Stimulated activated CD8-positive, alpha-beta memory T cell treated with anti-CD3 and anti-CD28 coated beads, Interleukin-15, amount 100 ng/mL, for 24 hours (primary cell): ENCODE data around the gene FOXC1.

Experiments
- DNase-seq: peaks from one replicate; pipeline ENCODE4 v3.0.0-alpha.2; 2020; ENCODE audit warnings: low read depth

FOXC1 gene

DNA sequence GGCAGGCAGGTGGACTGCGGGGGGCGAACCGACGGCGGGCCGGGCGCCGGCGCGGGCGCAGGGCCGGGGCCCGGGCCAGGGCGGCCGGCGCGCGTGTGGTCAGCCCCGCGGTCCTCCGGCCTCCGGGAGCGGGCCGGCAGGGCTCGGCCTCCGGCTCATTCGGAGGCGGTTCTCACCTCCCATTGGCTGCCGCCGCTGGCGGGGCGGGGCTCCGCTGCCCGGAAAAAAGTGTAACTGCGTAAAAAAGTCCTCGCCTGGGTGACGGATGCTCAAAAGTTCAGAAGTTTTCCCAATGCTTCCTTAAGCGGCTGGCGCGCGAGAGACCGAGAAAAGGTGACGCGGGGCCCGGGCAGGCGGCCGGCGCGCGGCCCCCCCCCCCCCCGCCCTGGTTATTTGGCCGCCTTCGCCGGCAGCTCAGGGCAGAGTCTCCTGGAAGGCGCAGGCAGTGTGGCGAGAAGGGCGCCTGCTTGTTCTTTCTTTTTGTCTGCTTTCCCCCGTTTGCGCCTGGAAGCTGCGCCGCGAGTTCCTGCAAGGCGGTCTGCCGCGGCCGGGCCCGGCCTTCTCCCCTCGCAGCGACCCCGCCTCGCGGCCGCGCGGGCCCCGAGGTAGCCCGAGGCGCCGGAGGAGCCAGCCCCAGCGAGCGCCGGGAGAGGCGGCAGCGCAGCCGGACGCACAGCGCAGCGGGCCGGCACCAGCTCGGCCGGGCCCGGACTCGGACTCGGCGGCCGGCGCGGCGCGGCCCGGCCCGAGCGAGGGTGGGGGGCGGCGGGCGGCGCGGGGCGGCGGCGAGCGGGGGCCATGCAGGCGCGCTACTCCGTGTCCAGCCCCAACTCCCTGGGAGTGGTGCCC is at the start of gene FOXC1:
FOXC1 (plus strand) TSS at position 268 of the 849 bp plus-strand sequence; CDS start at position 799, 531 bp downstream.
- DNase-seq = no peak

DNA sequence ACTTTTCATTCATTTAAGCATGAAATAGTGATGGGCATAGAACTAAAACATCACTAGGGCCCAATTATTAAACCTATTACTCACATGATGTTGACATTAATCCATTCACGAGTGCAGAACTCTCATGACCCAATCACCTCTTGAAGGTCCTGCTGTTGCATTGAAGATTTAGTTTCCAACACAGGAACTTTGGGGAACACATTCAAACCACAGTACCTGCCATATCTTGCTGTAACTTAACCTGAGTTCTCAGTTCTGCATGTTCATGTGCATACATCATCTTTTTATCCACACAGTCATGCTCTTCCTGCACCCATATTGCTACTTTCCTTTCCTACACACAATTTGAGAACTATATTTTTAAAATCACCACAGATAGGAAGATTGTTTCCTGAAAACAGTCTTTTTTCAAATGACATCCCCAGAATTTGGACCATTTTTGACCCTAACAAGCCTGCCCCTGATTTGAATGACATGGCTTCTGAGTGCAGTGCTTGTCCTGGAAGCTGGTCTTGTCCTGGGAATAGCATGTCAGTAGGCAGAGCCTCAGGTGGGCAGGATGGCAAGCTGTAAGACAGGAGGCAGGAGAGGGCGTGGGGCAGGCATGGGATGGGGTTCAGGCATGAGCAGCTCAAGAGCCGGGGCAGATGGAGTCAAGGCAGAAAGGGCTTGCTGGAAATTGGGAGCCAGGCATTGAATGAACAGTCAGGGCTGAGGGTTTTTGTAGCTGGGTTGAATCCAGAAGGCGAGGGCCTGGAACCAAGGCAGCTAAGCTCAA is 49.2 kb upstream of the FOXC1 start:
- DNase-seq = no peak

DNA sequence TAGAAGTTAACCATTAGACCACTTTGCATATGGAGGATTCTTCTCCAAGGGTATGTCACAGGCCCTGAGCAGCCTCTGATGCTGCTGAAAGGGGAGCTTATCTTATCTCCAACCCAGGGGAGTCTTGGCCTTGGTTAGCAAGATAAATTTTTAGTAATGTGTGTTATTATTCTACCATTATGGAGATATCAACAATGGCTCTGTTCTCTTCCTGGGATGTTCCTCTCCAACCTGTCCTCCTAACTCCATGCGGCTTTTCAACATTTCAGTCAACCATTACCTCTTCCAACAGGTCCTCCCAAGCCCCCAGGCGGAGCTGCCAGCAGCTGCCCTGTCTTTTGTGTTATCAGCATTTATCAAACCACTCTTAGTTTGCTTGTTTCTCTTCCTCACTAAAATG is 48.4 kb upstream of the FOXC1 start:
- no peak for DNase-seq

DNA sequence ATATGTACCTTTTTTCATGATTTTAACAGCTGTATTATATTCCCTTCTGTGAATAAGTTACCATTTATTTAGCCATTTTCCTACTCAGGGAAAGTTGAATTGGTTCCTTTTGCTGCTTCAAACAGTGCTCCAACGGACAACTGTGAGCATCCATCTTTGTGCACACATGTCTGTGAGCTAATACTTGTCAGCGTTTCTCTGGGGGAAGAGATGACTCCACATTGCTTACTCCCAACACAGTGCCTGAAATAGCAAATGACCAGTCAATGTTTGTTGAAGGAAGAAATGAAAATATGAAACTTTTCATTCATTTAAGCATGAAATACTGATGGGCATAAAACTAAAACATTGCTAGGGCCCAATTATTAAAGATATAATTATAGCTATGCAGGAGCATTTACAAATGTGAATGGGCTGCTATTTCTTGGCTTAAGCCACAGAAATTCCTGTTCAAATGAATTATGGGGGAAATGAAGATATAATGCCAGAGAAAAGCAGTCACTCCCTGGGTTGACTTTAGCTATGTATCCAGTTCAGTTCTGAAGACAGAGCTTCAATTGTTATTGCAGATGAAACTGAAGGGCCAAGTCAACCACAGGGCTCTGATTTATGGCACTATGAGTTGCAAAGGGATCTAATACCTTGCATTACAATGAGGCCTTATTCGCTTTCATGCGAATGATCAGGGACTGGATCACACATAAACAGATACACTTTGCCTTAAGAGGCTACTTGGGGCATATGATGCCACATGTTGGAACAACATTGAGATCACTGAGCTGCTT is 47.4 kb upstream of the FOXC1 start:
- no peak for DNase-seq

DNA sequence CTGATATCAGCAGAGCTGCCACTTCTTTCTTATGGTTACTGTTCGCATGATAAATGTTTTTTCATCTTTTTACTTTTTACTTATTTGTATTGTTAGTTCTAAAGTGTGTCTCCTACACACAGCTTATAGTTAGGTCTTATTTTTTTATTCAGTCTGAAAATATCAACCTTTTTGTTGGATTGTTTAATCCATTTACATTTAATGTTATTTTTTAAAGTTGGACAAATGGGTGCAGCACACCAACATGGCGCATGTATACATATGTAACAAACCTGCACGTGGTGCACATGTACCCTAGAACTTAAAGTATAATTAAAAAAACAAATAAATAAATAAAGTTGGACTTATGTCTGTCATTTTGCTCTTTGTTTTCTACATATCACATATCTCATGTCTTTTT is 40.3 kb upstream of the FOXC1 start:
- DNase-seq = no peak

DNA sequence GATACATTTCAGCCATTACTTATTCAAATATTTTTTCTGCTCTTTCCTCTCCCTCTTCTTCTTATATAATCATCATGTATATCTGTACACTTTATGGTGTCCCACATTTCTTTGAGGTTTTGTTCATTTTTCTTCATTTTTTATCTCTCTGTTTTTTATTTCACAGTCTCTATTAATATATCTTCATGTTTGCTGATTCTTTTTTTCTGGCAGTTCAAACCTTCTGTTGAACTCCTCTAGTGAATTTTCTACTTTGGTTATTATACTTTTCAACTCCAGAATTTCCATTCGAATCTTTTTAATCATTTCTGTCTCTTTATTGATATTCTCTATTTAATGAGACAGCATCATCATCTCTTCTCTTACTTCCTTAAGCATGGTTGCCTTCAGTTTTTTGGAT is 38.9 kb upstream of the FOXC1 start:
- no peak for DNase-seq

DNA sequence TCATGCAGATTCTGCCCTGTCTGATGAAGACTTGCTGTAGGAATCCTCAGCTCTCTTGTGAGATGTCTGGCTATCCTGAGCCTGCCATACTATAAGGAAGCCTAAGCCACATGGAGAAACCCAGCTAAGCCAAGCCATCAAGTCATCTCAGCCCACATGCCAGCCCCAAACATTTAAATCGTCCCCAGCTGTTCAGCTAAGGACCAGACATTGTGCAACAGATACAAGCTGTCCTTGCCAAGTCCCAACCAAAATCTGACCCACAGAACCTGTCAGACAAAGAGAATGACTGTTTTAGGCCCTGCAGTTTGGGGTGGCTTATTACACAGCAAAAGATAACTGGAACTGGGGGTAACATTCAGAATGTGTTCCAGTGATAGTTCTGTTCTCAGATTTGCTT is 36.8 kb upstream of the FOXC1 start:
- DNase-seq = no peak

DNA sequence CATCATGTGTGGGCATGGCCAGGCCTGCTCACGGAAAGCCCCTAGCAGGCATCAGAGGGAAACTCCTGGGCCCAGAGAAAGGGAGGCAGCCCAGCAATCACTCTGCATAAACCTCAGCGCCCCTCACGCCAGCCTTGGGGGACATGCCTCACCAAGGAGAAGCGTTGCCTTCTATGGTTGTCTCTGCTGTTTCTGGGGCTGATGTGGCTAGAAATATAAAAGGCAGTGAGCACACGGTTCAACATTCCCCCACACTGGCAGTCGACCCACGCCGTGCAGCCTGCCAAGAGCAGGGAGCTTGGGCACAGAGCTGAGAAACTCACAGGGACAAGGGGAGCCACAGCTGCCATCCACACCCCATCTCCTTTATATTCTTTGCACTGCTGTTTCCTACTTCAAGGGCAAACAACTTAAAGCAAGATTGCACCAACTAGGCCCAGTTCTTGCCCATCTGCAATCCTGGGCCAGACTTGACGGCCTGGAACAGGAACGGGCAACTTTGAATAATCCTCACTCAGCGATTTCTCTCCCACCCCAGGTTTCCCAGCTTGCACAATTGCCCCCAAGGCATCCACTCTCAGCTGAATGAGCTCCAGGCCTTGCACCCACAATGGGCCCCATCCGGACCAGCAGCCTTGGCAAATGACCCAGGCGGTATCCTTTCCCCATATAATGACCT is 35.5 kb upstream of the FOXC1 start:
- DNase-seq = no peak

DNA sequence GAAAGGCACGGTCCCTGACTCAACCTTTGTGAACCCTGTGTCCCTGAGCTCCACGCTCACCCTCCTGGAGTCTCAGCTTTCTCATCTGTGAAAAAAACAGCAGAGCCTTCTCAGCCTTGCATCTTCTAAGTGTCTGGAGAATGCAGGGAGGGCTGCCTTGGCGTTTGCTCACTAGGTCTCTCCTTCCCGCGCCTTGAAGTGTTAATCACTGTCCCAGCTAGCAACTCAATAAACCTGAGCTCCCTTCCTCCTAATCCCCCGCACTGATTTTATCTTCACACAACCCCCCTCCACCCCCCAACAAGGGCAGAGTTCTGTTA is 34.9 kb upstream of the FOXC1 start:
- DNase-seq = no peak

DNA sequence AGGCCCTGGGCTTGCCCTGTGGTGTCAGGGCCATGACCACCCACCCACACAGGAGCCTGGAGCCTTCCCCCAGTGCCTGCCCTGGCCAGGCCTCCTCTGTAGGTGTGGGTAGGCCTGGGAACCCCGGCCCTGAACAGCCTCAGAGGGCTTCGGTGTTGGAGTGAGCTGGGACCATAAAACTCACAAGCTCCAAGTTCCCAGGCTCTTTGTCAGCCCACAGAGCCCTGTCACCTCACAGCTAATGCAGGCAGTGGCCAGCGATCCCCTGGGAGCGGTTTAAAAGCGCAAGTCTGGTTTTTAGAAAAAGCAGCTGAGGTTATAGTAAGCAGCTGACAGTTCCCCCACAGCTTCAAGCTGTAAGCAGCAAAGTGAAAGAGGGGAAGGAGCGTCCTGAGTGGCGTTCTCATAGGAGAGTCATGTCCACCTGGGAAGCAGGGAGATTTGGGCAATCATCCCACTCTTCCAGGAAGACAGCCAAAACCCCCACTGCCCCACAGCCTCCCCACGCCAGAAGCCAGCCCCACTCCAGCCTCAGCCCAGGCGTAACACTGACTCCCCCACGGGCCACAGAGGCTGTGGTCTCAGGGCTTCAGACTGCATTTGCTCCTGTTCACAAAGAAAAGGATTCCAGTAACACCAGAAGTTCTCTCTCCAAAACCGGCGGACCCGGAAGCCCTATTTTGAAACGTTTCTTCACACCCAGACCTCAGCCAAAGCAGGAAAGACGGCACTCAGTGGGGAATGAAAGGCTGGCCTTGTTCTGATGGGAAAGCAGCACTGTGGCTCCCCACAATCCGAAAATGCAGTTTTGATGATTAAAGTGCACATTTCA is 34.3 kb upstream of the FOXC1 start:
- DNase-seq = no peak

DNA sequence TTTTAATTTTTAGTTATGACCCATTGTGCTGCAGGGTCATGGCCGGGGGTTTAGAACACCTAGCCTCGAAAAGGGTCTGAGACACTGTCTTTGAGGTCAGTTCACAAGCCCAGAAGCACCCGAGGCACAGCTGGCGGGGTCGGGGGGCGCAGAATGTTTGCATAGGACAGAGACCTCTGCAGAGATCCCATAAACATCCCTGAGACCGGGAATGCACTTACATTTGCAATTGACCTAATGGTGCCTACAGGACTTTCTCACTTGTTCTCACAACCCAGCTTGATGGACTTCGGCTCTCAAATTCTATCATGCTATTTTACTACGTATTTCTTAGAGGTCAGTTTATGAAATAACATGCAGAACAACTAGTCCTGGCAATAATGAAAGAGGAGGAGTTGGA is 33.5 kb upstream of the FOXC1 start:
- no peak for DNase-seq

DNA sequence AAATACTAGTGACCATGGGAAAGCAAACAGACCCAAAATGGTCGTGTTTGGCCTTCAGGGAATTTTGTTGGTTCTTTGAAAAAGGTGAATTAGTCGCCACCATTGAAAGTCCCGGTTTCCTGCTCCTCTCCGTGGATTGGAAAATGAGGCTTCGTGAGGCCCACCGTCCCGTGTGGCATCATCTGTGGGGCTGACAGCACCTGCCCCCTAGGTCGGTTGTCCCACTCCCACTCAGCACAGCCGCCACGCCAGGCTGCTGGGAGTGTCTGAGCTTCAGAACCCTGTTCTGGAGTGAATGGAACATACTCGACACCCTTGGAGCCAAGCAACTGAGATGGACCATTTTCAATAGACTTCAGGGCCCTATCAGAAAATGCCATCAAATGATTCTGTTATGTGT is 33.0 kb upstream of the FOXC1 start:
- no peak for DNase-seq

DNA sequence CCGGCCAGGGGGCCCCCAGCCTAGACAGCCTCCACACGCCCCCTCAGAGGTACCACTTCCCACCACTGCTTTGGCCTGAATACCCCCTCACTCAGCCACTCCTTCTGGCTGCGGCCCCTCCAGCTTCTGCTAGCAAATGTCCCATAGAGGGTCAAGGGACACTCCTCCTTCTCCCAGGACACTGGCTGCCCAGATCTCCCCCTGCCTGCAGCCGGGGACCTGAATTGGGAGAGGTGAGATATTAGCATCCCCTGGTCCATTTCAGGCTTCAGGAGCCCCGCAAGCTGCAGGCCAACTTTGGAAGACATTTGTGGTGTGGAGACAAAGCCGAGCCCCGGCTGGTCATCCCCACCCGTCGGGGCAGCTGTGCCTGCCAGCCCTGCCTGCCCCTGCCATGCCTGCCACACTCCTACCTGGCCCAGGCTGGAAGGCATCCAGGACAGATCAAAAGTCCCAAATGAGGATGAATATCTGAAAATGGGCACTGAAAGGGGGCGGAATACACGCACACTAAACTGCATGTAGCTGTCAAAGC is 32.5 kb upstream of the FOXC1 start:
- DNase-seq = no peak

DNA sequence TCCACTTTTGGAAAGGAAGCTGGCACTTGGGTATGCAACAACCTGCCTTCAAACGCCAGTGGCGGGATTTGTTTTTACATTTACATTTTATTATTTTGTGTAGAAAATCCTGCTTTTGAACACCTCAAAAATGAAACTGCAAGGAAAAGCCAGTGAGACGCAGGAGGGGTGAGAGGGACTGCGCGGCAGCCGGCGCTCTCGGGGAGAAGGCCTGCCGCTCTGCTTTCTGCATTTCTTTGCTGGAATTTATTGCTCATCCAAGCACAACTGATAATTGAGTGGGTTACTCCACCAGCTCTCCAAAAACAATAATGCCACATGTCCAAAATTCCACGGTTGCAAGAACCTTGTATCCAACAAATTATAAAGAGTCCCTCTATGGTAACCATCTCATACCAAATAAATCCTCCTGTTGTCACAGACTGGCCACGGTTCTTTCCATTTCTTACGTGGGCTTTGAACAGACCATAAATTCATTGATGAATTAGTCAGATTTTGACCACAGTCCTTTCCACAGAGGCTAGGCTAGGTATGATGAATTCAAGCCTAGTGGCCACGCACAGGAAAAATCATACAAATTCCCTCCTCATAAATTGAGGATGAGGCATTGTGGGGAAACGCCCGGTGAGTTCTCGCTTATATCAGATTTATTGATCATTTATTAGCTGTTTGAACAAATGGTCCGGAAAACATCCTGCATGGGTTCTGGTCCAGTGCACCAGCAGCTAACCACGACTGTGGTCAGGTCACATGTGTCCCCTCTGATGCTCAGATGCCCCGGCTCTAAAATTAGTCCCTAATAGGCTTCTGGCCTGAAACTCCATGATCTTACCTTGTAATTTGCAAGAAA is 31.6 kb upstream of the FOXC1 start:
- DNase-seq = no peak

DNA sequence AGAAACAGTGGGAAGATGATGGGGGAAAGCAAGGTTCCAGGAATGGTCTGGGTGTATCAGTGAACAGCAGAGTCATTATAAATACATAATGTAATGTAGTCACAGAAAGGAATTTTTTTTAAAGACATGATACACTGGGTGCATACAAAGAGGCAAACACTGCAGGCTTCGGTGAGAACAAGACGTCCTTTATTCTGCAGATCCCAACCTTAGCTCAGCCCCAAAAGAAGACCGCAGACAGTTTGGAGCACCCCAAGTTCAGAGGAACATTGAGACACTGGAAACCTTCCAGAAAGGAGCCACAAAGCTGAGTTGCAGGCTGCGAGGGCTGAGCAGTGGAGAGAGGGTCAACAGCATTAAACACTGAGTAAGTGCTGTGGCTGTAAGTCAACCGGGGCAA is 30.6 kb upstream of the FOXC1 start:
- no peak for DNase-seq

DNA sequence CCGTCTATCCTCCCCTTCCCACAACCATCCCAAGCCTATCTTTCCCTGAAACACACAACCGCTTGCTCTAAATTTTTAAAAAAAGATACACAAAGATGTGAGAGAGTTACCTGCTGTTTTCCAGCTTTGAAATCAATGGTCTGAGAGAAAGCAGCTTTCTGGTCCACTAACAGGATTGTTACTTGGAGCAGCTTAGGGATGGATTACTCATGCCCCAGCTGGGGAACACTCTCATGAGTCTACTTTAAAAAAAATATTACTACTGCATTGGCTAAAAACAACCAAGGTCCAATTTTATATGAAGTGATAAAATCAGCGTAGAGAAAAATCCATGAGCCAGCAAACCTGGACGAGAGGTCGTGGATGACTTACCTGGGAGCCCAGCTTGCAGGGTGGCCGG is 29.6 kb upstream of the FOXC1 start:
- DNase-seq = no peak

DNA sequence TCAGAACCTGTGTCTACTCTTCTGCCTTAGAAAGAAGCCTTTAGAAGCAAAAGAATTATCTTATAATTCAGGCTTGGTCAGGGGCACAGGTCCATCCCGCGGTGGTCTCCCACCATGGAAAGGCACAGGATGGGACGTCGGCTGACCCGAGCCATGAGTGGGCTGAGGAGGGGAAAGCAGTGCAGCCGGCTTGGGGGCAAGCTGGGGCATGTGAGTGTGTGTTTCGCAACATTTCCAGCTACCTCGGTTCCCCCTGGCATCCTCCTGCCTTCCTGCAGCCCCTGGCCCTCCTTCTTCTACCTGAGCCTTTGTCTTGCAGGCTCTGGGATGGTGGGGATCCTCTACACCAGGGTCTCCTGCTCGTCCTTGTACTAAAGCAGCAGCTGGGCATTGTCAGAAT is 29.1 kb upstream of the FOXC1 start:
- DNase-seq = no peak

DNA sequence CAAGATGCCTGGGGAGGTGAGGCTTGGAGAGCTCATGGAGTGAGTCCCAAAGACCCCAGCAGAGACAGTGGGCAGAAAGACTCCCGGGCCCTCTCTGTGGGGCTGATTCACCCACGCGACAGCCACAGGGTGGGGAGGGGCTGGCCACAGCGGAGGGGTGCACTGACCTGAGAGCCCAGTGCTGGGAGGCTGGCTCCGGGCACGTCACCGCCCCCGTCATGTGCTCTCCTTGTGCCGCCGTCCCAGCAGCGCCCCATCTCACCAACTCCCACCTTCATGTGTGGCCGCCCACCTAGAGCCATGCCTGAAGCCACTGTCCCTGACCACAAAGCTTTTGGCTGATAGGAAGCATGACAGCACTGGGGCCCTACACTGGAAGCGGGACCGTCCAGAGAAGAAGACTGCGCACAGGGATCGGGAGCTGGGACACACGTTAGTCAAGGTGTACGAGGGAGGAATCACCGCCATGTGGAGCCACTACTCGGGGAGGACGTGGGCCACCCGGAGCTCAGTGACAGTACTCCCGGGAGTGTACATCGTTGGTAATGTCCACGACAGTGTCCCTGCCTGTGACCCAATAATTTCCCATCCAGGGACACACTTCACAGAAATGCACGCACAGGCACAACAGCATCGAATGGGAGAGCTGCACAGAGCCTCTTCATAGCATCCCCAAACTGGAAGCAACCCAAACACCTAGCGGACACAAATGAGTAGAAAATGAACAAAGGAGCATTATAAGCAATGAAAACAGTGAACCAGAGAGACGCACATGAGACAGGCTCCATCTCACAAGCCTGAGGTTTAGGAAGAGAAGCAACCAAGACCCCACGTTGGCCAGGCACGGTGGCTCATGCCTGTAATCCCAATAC is 28.4 kb upstream of the FOXC1 start:
- DNase-seq = no peak

DNA sequence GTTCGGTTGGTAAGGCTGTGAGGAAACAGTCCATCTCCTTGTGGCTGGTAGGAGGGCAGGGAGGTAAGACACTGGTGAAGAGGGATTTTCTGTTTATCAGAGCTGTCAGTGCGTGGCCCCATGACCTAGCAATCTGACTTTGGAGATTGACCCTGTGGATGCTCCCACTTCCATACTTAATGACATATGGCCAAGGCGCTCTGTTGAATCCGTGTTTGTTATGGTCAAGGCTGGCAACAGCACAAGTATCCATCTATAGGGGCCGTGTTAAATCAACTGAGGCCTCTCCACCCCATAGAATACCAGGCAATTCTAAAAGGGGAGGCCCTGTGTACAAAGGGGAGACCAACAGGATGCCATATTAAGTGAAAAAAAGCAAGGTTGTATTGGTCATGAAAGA is 25.6 kb upstream of the FOXC1 start:
- no peak for DNase-seq
